ENCODE measurements around the gene CYP26B1. TPM values are rescaled to one million over a fixed set of nuclear protein-coding genes. Genes with fewer than 3 reads are reported as not detected.

The CYP26B1 gene
- total and polyA plus RNA-seq, 2 of the 8 experiments (the other 6 are each of a cell fraction or from before 2014, with no cell fraction given), result 0.06 to 0.69 TPM

- TF ChIP-seq EZH2 (IDR thresholded peaks at IDR 0.05; ENCODE audit: low read depth, low read length, severe bottlenecking), result no peak
- TF ChIP-seq POLR2A (IDR thresholded peaks at IDR 0.05; ENCODE audit: control extremely low read depth in 1 of 2, low read depth in 2 of 2, low read length in 2 of 2), result no peak
- TF ChIP-seq GTF2F1 (IDR thresholded peaks at IDR 0.05; ENCODE audit: borderline replicate concordance, low read depth, low read length), result no peak
- no peak for TF ChIP-seq TAF7 (optimal IDR thresholded peaks at IDR 0.05; ENCODE audit: borderline replicate concordance, low read depth, low read length)
- no peak for TF ChIP-seq SP4 (IDR thresholded peaks at IDR 0.05; ENCODE audit: low read length)
- no peak for TF ChIP-seq USF2 (IDR thresholded peaks at IDR 0.05; ENCODE audit: low read length)
- TF ChIP-seq SRF (IDR thresholded peaks at IDR 0.05; ENCODE audit: low read depth, low read length), result no peak
- no peak for TF ChIP-seq JUN (IDR thresholded peaks at IDR 0.05; ENCODE audit: low read depth, low read length)
- no peak for TF ChIP-seq TAF1 (IDR thresholded peaks at IDR 0.05; ENCODE audit: low read depth, low read length)
Observed at GRCh38 chr2:72131916-72132841, 15.5 kb downstream of the CYP26B1 start (continued).

Measured in H1 (cell line).